Vagina (tissue), 2 donors: ENCODE data around the gene FAHD2B.
"Not testable (repeated sequence)": the region's sequence is repeated elsewhere in the genome, so short reads cannot be mapped to it uniquely, and the experiment has no call there.

Experiments used
- CTCF ChIP-seq, 3 experiments: fragments of 450-650 bp in 2 of 3; fragments of 200-600 bp in 1 of 3; sonication (generic) in 1 of 3; IDR thresholded peaks; one replicate each; pipeline ENCODE4 v1.5.1; 2017 to 2019; ENCODE audit warnings: antibody characterized with exemption in 3 of 3, mild to moderate bottlenecking in 2 of 3, moderate library complexity in 2 of 3
- POLR2AphosphoS5 ChIP-seq, 2 donors: sonication (generic); formaldehyde crosslinking; IDR thresholded peaks; one replicate each; pipeline ENCODE4 v1.9.0; 2017; ENCODE audit warnings: antibody characterized with exemption in 2 of 2, mild to moderate bottlenecking in 2 of 2, low read depth in 1 of 2; ENCODE audit not compliant: insufficient read depth in 1 of 2

- TF ChIP-seq POLR2AphosphoS5 (IDR thresholded peaks at IDR 0.05; ENCODE audit: insufficient read depth in 1 of 2, low read depth in 1 of 2); CTCF (IDR thresholded peaks at IDR 0.05): not testable (repeated sequence)
Measured at GRCh38 chr2:97062020-97062419, 32.7 kb downstream of the FAHD2B start.
